CD4-positive, alpha-beta T cell treated with Interferon gamma for 1 hour (primary cell): Measurements from ENCODE around the gene PRR19.

Experiments used
- DNase-seq: peaks from one replicate; pipeline ENCODE4 v3.0.0-alpha.2; 2020

Gene PRR19

GRCh38 chr19:42284591-42285341, 17.2 kb upstream of the PRR19 start:
- DNase-seq = no peak

- DNase-seq = peak; percentile 29
These were observed 16.4 kb upstream of the PRR19 start for GRCh38 chr19:42285541-42285941.

- DNase-seq = no peak
These were observed 16.0 kb upstream of the PRR19 start for GRCh38 chr19:42285988-42286348.

GRCh38 chr19:42286349-42287016, 15.4 kb upstream of the PRR19 start:
- DNase-seq = no peak

- DNase-seq = no peak
These were observed 14.7 kb upstream of the PRR19 start for GRCh38 chr19:42287017-42287826.

GRCh38 chr19:42287827-42288107, 14.2 kb upstream of the PRR19 start:
- no peak for DNase-seq

- no peak for DNase-seq
These were observed 13.5 kb upstream of the PRR19 start for GRCh38 chr19:42288387-42288786.

GRCh38 chr19:42288881-42289555, 12.9 kb upstream of the PRR19 start:
- DNase-seq = no peak

- no peak for DNase-seq
These were observed 12.3 kb upstream of the PRR19 start for GRCh38 chr19:42289556-42290041.

GRCh38 chr19:42290136-42290522, 11.8 kb upstream of the PRR19 start:
- DNase-seq = no peak

- DNase-seq = peak; percentile 64
These were observed 11.2 kb upstream of the PRR19 start for GRCh38 chr19:42290523-42291434.

GRCh38 chr19:42291435-42291810, 10.5 kb upstream of the PRR19 start:
- DNase-seq = no peak

- DNase-seq = no peak
These were observed 9.6 kb upstream of the PRR19 start for GRCh38 chr19:42292042-42292960.

GRCh38 chr19:42292963-42293362, 9.0 kb upstream of the PRR19 start:
- DNase-seq = no peak

GRCh38 chr19:42293540-42293939, 8.4 kb upstream of the PRR19 start:
- no peak for DNase-seq

- DNase-seq = no peak
These were observed 8.0 kb upstream of the PRR19 start for GRCh38 chr19:42293948-42294347.

GRCh38 chr19:42294471-42295137, 7.3 kb upstream of the PRR19 start:
- no peak for DNase-seq

- DNase-seq = no peak
These were observed 6.6 kb upstream of the PRR19 start for GRCh38 chr19:42295342-42295741.

GRCh38 chr19:42295831-42296525, 6.0 kb upstream of the PRR19 start:
- DNase-seq = peak; percentile 82

GRCh38 chr19:42297039-42297438, 4.9 kb upstream of the PRR19 start:
- DNase-seq = no peak
